Fibroblast of mammary gland (primary cell): Measurements from ENCODE around the gene PLCB4.
A peak's percentile ranks its signal among the peaks of the same experiment; 100 is the strongest.

Source experiments
- DNase-seq: peaks from one replicate; pipeline ENCODE4 v3.0.0-alpha.2; 2010; ENCODE audit warnings: low read depth
- H3K4me3 ChIP-seq: 2 replicates; pipeline ENCODE4 v1.5.1; 2011; ENCODE audit warnings: low read depth, mild to moderate bottlenecking, low read length, moderate library complexity; ENCODE audit not compliant: control insufficient read depth
- CTCF ChIP-seq: conservative IDR thresholded peaks from 2 replicates; pipeline ENCODE4 v1.5.1; 2011; ENCODE audit warnings: low read depth, low read length, inconsistent platforms; ENCODE audit not compliant: control insufficient read depth, insufficient read depth

PLCB4 gene

GRCh38 chr20:9498322-9498721 lies 429.4 kb downstream of the PLCB4 start:
- H3K4me3 ChIP-seq, result no peak overlapping the region
- no peak for TF ChIP-seq CTCF
- peak; percentile 51 for DNase-seq

GRCh38 chr20:9499126-9499899 lies 430.4 kb downstream of the PLCB4 start:
- TF ChIP-seq CTCF, result no peak
- no peak overlapping the region for H3K4me3 ChIP-seq
- DNase-seq, result no peak

- TF ChIP-seq CTCF, result no peak
- DNase-seq, result peak; percentile 23
Measured at GRCh38 chr20:9500121-9500520, 431.2 kb downstream of the PLCB4 start.

GRCh38 chr20:9501473-9501872 lies 432.6 kb downstream of the PLCB4 start:
- no peak overlapping the region for H3K4me3 ChIP-seq

More at GRCh38 chr20:9500121-9500520, 431.2 kb downstream of the PLCB4 start:
- no peak overlapping the region for H3K4me3 ChIP-seq

GRCh38 chr20:9503526-9504245 lies 434.8 kb downstream of the PLCB4 start:
- DNase-seq, result peak; percentile 77
- H3K4me3 ChIP-seq, result no peak overlapping the region
- TF ChIP-seq CTCF, result peak; percentile 5

More at GRCh38 chr20:9501473-9501872, 432.6 kb downstream of the PLCB4 start:
- DNase-seq, result no peak
- no peak for TF ChIP-seq CTCF

- H3K4me3 ChIP-seq, result no peak overlapping the region
- DNase-seq, result no peak
- no peak for TF ChIP-seq CTCF
Measured at GRCh38 chr20:9506280-9506821, 437.5 kb downstream of the PLCB4 start.
